Thoracic aorta (tissue), 2 donors: ENCODE measurements around the gene ZNF554. TPM values are rescaled to one million over a fixed set of nuclear protein-coding genes. Genes with fewer than 3 reads are reported as not detected.

Experiments
- ATAC-seq: fragments of 150-250 bp; one replicate; pipeline ENCODE4 v1.8.0; 2017; ENCODE audit warnings: low read depth; ENCODE audit not compliant: insufficient number of reproducible peaks, low FRiP score
- DNase-seq: peaks from one replicate; pipeline ENCODE4 v3.0.0-alpha.2; 2020; ENCODE audit warnings: low spot score
- H3K27ac ChIP-seq, 2 donors: fragments of 200-600 bp; sonication (generic); 1 replicate in 1 of 2; 2 replicates in 1 of 2; pipeline ENCODE4 v1.5.1; 2016; ENCODE audit warnings: mild to moderate bottlenecking in 2 of 2, moderate library complexity in 2 of 2
- H3K27me3 ChIP-seq: fragments of 200-600 bp; sonication (generic); replicated peaks from 2 replicates; pipeline ENCODE4 v1.6.0; 2016; ENCODE audit warnings: mild to moderate bottlenecking; ENCODE audit not compliant: insufficient read depth
- H3K36me3 ChIP-seq: fragments of 200-600 bp; sonication (generic); one replicate; pipeline ENCODE4 v1.5.1; 2016
- H3K4me1 ChIP-seq, 2 donors: fragments of 200-600 bp; sonication (generic); 1 replicate in 1 of 2; 2 replicates in 1 of 2; pipeline versions ENCODE4 v1.5.1 to v1.6.0; 2016; ENCODE audit warnings: low read depth in 2 of 2, mild to moderate bottlenecking in 1 of 2; ENCODE audit not compliant: control insufficient read depth in 1 of 2
- H3K4me3 ChIP-seq: fragments of 200-600 bp; sonication (generic); 2 replicates; pipeline ENCODE4 v1.5.1; 2016; ENCODE audit warnings: mild to moderate bottlenecking
- H3K9me3 ChIP-seq: fragments of 200-600 bp; sonication (generic); 2 replicates; pipeline ENCODE4 v1.5.1; 2016
- total RNA-seq, 2 donors: library from RNA; depleted of rRNA; stranded (reverse); fragments of >200 nt; gene quantifications; one replicate each; pipeline versions ENCODE4 v1.1.0 to v1.2.3, GENCODE V29; 2016
- TF ChIP-seq, protein P1 (sequence below): fragments of 200-600 bp; sonication (generic); IDR thresholded peaks from one replicate; pipeline ENCODE4 v1.5.1; 2019; ENCODE audit warnings: antibody characterized with exemption

Gene ZNF554
- total RNA-seq, 2 donors from 2014 or later = 2.8 to 4.4 TPM

DNA sequence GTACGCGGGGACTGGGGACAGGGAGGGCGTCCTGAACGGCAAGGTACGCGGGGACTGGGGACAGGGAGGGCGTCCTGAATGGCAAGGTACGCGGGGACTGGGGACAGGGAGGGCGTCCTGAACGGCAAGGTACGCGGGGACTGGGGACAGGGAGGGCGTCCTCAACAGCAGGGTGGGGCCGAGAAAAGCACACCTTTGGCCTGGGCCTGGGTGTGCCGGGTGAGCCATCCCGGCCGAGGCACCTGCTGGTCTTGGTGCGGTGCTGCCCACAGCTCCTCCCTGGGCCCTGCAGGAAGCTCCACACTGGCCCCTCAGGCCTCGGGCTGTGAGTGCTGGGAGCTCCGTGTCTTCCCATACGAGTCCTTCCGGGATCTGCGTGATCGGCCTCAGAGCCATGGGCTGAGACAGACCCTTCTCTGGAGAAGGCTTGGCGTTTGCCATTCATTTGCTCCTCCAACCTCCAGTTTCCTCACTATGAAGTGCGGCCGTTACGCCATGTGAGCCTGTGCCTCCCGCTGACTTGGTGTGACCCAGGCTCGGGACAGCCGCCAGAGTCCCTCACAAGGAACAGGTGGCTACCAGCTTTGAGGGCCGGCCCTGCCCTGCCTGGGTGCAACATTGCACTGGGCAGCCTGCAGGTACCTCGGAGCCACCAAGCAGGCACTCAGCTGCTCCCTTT lies 7.8 kb upstream of the ZNF554 start:
- Histone ChIP-seq H3K4me1 (no peaks in the 10 kb centered on the region), H3K36me3 (peaks cover 14% of the 10 kb centered on the region), H3K27me3 (no peaks in the 10 kb centered on the region), H3K27ac (no peak overlapping the region), H3K9me3 (no peaks in the 10 kb centered on the region), H3K4me3 (no peak overlapping the region)
- DNase-seq = no peak
- no peak for ATAC-seq
- TF ChIP-seq, protein P1, sequence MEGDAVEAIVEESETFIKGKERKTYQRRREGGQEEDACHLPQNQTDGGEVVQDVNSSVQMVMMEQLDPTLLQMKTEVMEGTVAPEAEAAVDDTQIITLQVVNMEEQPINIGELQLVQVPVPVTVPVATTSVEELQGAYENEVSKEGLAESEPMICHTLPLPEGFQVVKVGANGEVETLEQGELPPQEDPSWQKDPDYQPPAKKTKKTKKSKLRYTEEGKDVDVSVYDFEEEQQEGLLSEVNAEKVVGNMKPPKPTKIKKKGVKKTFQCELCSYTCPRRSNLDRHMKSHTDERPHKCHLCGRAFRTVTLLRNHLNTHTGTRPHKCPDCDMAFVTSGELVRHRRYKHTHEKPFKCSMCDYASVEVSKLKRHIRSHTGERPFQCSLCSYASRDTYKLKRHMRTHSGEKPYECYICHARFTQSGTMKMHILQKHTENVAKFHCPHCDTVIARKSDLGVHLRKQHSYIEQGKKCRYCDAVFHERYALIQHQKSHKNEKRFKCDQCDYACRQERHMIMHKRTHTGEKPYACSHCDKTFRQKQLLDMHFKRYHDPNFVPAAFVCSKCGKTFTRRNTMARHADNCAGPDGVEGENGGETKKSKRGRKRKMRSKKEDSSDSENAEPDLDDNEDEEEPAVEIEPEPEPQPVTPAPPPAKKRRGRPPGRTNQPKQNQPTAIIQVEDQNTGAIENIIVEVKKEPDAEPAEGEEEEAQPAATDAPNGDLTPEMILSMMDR = no peak

DNA sequence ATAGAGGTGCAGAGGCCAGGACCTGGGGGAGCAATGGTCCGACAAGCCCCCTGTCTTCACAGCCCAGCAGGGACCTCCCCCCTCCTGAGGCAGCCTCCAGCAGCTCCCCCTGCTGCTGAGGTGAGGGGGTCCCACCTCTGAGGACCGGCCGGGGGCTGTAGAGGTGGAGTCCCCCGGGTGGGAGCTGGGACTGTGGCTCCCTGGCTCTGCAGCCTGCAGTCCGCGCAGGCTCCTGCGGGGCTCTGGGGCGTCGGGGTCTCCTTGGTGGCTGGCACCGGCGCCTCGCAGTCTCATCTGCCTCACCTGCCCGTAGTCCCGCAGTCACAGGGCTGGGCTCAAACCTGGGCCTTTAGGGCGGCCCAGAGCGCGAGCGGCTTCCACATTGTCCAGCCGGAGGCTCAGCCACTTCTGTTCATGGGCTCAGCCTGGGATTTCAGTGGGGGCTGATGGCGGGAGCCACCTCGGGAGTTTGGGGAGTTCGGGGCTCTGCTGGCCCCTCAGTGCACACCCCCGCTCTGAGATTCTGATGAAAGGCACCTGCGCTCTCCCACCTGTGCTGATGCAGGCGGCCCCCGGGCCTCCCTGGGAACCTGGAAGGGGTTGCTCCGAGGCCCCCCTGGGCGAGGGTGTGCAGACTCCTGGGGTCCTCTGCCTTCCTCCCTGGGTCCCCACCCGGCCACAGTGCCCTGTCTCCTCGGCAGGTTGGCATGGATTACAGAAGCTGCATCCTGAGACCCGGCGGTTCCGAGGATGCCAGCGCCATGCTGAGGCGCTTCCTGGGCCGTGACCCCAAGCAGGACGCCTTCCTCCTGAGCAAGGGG lies 7.0 kb upstream of the ZNF554 start:
- no peak overlapping the region for H3K4me3 ChIP-seq
- H3K27me3 ChIP-seq = no peaks in the 10 kb centered on the region
- ATAC-seq (no peak), DNase-seq (no peak)
- H3K9me3 ChIP-seq = no peaks in the 10 kb centered on the region
- H3K4me1 ChIP-seq = no peaks in the 10 kb centered on the region
- TF ChIP-seq, protein P1 = no peak
- H3K36me3 ChIP-seq = peaks cover 14% of the 10 kb centered on the region
- H3K27ac ChIP-seq = no peak overlapping the region

DNA sequence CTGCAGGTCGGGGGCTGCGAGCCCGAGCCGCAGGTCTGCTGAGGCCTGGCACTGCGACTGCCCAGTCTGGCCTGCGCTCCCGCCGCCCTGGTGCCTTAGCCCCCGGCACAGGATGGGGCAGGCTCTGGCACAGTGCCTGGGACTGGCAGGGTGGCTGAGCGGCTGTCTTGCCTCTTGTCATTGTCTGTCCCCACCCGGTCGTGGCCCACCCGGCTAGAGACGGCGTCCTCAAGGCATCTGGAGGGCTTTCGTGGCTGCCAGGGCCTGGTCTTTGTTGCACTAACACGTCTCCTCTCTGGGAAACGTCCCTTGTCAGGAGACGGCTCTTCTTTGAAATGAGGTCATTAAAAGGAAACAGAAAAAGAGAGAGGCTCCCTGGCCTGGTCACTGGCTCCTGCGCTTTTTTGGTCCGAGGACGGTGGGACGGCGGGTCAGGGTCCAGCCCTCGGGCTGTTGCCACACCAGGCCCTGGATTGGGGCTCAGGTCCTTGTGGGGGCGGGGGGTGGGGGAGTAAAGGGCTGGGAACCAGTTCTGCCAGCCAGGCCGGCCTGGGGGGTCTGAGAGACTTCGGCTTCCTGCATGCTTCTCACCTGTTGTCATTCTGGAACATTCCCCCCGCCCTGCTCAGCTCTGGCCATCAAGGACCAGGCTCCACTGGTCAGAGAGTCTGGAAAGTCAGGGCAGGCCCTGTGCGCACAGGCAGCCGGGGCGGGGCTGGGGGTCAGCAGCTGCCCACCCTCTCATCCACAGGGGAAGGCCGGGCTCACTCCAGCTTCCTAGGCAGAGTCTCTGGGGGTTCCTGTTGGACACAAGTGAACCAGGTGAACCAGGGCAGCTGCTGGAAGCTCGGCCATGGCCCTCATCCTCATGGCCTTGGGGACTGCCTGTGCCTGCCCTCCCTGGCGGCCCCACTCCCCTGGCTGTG lies 6.2 kb upstream of the ZNF554 start:
- Histone ChIP-seq H3K9me3 (no peaks in the 10 kb centered on the region), H3K27ac (no peak overlapping the region), H3K4me1 (no peaks in the 10 kb centered on the region), H3K27me3 (no peaks in the 10 kb centered on the region), H3K4me3 (no peak overlapping the region), H3K36me3 (peaks cover 10% of the 10 kb centered on the region)
- DNase-seq (no peak), ATAC-seq (no peak)
- TF ChIP-seq, protein P1 = no peak

DNA sequence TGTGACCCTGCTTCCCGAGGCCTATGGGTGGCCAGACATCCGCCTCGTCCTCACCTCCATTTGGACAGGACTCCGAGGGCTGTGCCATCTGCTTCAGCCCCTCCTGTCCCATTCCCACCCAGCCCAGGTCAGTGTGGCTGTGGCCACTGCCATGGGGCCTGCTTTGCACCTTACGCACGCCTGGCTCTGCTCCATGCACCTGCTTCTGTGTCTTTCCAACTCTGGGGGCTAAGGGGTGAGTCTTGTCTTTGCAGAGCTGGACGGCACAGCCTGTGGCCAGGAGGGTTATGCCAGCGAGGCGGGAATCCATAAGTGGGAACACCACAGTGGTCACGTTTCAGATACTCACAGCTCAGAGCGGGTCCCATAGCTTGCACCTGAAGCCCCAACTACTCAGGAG lies 5.2 kb upstream of the ZNF554 start:
- DNase-seq (no peak), ATAC-seq (no peak)
- no peaks in the 10 kb centered on the region for H3K9me3 ChIP-seq
- no peaks in the 10 kb centered on the region for H3K27me3 ChIP-seq
- no peak overlapping the region for H3K27ac ChIP-seq
- peaks cover 5% of the 10 kb centered on the region for H3K36me3 ChIP-seq
- TF ChIP-seq, protein P1 = no peak
- no peaks in the 10 kb centered on the region for H3K4me1 ChIP-seq
- H3K4me3 ChIP-seq = no peak overlapping the region
